Middle frontal gyrus (tissue), 1 donor: ENCODE results near the gene OPCML.

Experiments used
- DNase-seq: peaks from one replicate; pipeline ENCODE4 v3.0.0-alpha.2; 2015; ENCODE audit warnings: low spot score; ENCODE audit errors: extremely low spot score

OPCML gene

GRCh38 chr11:132763503-132763902 lies 768.8 kb downstream of the OPCML start:
- no peak for DNase-seq

- DNase-seq: no peak
Observed at GRCh38 chr11:132755934-132756333, 776.4 kb downstream of the OPCML start.

GRCh38 chr11:132751516-132752250 lies 780.6 kb downstream of the OPCML start:
- no peak for DNase-seq

GRCh38 chr11:132746305-132746704 lies 786.0 kb downstream of the OPCML start:
- no peak for DNase-seq

GRCh38 chr11:132745306-132745705 lies 787.0 kb downstream of the OPCML start:
- no peak for DNase-seq

- no peak for DNase-seq
Observed at GRCh38 chr11:132744771-132745170, 787.5 kb downstream of the OPCML start.

GRCh38 chr11:132743601-132744000 lies 788.7 kb downstream of the OPCML start:
- DNase-seq: no peak

- DNase-seq: no peak
Observed at GRCh38 chr11:132742929-132743328, 789.4 kb downstream of the OPCML start.

- no peak for DNase-seq
Observed at GRCh38 chr11:132734217-132734616, 798.1 kb downstream of the OPCML start.

- no peak for DNase-seq
Observed at GRCh38 chr11:132728026-132728425, 804.3 kb downstream of the OPCML start.

GRCh38 chr11:132721526-132721925 lies 810.8 kb downstream of the OPCML start:
- no peak for DNase-seq

GRCh38 chr11:132719684-132720083 lies 812.6 kb downstream of the OPCML start:
- DNase-seq: no peak

- DNase-seq: no peak
Observed at GRCh38 chr11:132718711-132719671, 813.3 kb downstream of the OPCML start.

GRCh38 chr11:132717824-132718223 lies 814.5 kb downstream of the OPCML start:
- no peak for DNase-seq

- DNase-seq: no peak
Observed at GRCh38 chr11:132716037-132716436, 816.3 kb downstream of the OPCML start.

GRCh38 chr11:132714859-132715440 lies 817.4 kb downstream of the OPCML start:
- no peak for DNase-seq

- DNase-seq: no peak
Observed at GRCh38 chr11:132712466-132712865, 819.8 kb downstream of the OPCML start.

GRCh38 chr11:132704781-132705375 lies 827.4 kb downstream of the OPCML start:
- DNase-seq: no peak

- no peak for DNase-seq
Observed at GRCh38 chr11:132692891-132693290, 839.4 kb downstream of the OPCML start.

GRCh38 chr11:132691848-132692550 lies 840.3 kb downstream of the OPCML start:
- no peak for DNase-seq

- DNase-seq: no peak
Observed at GRCh38 chr11:132686886-132687285, 845.4 kb downstream of the OPCML start.
